Measurements from ENCODE around the gene CALR.

DNA sequence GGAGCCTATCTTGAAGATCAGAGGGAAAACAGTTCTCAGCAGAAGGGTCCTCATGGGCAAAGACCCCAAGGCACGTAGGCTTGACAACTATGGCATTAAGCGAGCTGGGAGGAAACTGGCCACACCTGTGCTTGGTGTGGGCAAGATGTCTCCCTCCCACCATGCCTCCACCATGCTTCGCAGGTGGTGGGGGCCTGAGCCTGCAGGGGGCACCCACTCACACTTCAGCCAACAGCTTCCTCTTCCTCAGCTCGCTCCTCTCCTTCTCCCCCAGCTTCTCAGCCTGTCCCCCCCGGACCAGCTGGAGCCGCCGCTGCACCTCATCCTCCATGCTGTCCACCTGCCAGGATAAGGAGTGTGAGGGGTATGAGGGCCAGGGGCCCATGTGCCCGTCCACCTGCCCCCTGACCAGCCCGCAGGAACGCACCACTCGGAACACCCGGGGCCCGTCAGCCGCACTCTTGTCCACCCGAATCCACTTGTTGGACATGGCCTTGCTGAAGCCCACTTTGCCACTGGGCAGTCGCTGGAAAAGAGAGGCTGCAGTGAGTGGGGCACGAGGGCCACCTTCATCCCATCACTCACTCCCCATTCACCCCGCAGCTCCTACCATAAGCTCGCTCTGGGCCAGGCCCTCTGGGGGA lies 8.3 kb upstream of the CALR start:
- TF ChIP-seq, protein P1, sequence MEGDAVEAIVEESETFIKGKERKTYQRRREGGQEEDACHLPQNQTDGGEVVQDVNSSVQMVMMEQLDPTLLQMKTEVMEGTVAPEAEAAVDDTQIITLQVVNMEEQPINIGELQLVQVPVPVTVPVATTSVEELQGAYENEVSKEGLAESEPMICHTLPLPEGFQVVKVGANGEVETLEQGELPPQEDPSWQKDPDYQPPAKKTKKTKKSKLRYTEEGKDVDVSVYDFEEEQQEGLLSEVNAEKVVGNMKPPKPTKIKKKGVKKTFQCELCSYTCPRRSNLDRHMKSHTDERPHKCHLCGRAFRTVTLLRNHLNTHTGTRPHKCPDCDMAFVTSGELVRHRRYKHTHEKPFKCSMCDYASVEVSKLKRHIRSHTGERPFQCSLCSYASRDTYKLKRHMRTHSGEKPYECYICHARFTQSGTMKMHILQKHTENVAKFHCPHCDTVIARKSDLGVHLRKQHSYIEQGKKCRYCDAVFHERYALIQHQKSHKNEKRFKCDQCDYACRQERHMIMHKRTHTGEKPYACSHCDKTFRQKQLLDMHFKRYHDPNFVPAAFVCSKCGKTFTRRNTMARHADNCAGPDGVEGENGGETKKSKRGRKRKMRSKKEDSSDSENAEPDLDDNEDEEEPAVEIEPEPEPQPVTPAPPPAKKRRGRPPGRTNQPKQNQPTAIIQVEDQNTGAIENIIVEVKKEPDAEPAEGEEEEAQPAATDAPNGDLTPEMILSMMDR (IDR thresholded peaks at IDR 0.05), result no peak
- TF ChIP-seq POLR2A (IDR thresholded peaks at IDR 0.05), result no peak
